DOHH2 (cell line): ENCODE measurements around the gene RPL10.

Experiments
- EZH2phosphoT487 ChIP-seq: fragments of 200-600 bp; sonication (generic); IDR thresholded peaks from 2 replicates; pipeline ENCODE4 v1.6.1; 2017; ENCODE audit warnings: borderline replicate concordance, mild to moderate bottlenecking, antibody characterized with exemption, low read length, moderate library complexity, mixed read lengths
- TF ChIP-seq, protein P1 (sequence below): fragments of 200-600 bp; sonication (generic); IDR thresholded peaks from one replicate; pipeline ENCODE4 v1.5.1; 2014; ENCODE audit warnings: antibody characterized with exemption, mild to moderate bottlenecking, low read depth, low read length; ENCODE audit not compliant: poor library complexity, severe bottlenecking

DNA sequence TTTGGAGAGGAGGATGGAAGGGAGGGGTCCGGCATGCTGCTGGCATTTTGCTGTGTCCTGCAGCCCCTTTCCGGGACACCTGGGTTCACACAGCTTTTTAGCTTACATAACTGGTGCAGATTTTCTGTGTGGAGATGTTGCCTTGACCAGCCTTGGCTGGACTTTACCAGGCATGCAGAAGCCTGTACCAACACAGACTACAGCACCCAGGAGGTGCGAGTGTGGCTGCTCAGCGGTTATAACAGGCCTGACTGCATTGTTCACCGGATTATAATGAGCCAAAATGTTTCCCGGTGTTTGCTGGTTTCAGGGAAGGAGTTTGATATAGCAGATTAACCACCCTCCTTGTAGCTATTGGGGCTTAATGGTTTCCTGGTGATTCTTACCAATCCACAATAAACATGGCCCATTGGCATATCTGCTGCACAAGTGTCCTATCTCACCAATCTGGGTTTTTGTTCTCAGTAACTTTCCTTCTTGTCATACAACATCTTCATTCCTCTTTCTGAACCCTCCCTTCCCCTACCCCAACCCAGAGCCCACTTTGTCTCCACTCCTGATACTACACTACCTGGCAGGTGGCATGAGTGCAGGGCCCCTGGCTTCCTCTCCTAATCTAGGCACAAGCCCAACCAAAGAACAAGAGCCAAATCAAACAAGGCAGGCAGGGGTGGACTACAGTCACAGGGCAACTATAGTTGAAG, 3.9 kb downstream of the RPL10 start:
- TF ChIP-seq, protein P1, sequence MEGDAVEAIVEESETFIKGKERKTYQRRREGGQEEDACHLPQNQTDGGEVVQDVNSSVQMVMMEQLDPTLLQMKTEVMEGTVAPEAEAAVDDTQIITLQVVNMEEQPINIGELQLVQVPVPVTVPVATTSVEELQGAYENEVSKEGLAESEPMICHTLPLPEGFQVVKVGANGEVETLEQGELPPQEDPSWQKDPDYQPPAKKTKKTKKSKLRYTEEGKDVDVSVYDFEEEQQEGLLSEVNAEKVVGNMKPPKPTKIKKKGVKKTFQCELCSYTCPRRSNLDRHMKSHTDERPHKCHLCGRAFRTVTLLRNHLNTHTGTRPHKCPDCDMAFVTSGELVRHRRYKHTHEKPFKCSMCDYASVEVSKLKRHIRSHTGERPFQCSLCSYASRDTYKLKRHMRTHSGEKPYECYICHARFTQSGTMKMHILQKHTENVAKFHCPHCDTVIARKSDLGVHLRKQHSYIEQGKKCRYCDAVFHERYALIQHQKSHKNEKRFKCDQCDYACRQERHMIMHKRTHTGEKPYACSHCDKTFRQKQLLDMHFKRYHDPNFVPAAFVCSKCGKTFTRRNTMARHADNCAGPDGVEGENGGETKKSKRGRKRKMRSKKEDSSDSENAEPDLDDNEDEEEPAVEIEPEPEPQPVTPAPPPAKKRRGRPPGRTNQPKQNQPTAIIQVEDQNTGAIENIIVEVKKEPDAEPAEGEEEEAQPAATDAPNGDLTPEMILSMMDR: no peak
- TF ChIP-seq EZH2phosphoT487: no peak
